ENCODE measurements around the gene LARGE1. TPM values are rescaled to one million over a fixed set of nuclear protein-coding genes. Genes with fewer than 3 reads are reported as not detected.
A peak's percentile ranks its signal among the peaks of the same experiment; 100 is the strongest.
"Not testable (repeated sequence)": the region's sequence is repeated elsewhere in the genome, so short reads cannot be mapped to it uniquely, and the experiment has no call there.

Gene LARGE1
- total and polyA plus RNA-seq, 3 experiments from 2014 or later, result 0.07 to 0.27 (median 0.18) TPM

DNA sequence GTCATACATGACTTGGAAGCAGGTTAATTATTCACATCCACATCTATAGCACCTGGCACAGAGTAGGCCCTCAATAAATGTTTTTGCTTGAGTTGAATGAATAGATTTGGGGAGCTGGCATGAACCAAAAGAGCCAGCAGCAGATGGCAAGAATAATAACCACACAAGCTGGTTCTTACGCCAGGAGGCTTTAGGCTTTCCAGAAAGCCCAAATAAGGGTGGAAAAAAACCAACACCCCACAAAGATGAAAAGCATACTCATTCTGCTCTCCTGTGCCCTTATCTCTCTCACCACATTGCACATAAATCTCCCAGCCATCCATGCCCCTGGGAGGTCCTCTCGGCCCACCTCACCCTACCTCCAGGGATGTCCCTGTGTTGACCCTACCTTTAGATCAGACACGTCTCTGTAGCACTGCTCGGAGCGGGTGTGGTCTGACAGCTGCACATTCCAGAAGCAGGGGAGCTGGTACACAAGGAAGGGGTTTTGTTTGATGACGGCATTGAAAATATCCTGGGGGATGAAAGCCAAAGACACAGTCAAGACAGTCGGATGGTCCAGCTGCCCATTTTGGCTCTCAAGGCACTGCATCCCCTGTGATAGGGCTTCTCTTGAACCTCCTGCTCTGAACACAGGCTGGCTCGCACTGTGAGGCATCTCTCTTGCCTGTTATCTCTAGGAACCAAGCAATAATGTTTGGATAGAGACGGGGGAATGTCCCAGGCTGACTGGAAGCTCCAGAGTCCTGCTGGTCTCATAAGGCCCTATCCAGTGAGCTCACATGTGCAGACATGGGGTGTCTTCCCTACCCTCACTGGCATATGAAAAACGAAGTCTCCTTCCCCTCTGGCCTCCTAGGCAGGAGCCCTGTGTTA is 538.5 kb downstream of the LARGE1 start:
- Histone ChIP-seq H3K27me3 (ENCODE audit: insufficient read depth, low read length, poor library complexity, severe bottlenecking) (no peaks in the 10 kb centered on the region), H3K4me3 (ENCODE audit: low read length) (no peak overlapping the region), H3K36me3 (ENCODE audit: insufficient read depth, low read length) (no peaks in the 10 kb centered on the region), H3K27ac (ENCODE audit: low read depth, low read length) (no peak overlapping the region), H3K9me3 (ENCODE audit: low read length) (no peaks in the 10 kb centered on the region), H3K4me1 (ENCODE audit: insufficient read depth, low read length) (no peaks in the 10 kb centered on the region)
- CTCF ChIA-PET, result no interaction called here
- Mint-ChIP-seq H3K4me1 (no peaks in the 10 kb centered on the region), H3K27ac (peak overlapping the region in 1 of 8 donors; percentile 84), H3K27me3 (no peaks in the 10 kb centered on the region), H3K4me3 (no peak overlapping the region), H3K36me3 (no peaks in the 10 kb centered on the region), H3K9me3 (peaks cover 5 to 19% (median 11%) of the 10 kb centered on the region in 5 donors)
- DNase-seq, result no peak
- POLR2A ChIA-PET, result no interaction called here

DNA sequence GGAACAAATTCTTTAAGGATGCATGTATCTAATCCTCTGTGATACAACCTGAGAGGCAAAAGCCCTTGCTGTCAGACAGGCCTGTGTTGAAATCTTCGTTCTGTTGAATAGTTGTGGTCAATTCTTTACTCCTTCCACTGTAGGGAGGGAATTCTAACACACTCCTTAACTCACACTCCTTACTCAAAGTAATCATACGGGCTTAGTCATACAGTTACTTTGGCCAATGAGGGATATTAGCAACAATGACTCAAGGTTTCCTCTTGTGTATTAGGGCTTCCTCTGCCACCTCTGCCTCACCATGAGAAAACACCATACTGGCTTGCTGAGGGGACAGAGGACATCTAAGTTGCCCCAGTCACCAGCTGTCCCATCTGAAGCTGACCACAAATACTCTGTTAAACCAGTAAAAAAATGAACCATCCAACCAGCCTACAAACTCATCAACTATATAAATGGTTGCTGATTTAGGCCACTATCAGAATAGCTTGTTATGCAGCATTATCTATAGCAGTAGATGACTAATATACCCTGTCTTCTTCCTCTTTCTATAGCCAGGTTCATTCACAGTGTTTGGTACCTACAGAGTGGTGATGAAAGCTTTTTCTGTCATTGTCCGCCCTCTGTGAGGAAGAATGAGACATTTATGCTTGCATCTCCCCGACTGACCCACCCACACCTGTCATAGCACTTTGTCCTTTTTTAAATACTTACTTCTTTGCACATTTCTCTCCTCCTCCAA is 539.3 kb downstream of the LARGE1 start:
- ChIA-PET CTCF (no interaction called here), POLR2A (no interaction called here)
- H3K4me1 ChIP-seq (ENCODE audit: insufficient read depth, low read length), result no peaks in the 10 kb centered on the region
- no peaks in the 10 kb centered on the region for H3K4me1 Mint-ChIP-seq
- DNase-seq, result no peak
- no peak overlapping the region for H3K27ac Mint-ChIP-seq
- peaks cover 5 to 19% (median 11%) of the 10 kb centered on the region in 5 donors for H3K9me3 Mint-ChIP-seq
- no peak overlapping the region for H3K4me3 Mint-ChIP-seq
- no peaks in the 10 kb centered on the region for H3K36me3 ChIP-seq (ENCODE audit: insufficient read depth, low read length)
- no peak overlapping the region for H3K27ac ChIP-seq (ENCODE audit: low read depth, low read length)
- no peak overlapping the region for H3K4me3 ChIP-seq (ENCODE audit: low read length)
- H3K36me3 Mint-ChIP-seq, result no peaks in the 10 kb centered on the region
- H3K27me3 ChIP-seq (ENCODE audit: insufficient read depth, low read length, poor library complexity, severe bottlenecking), result no peaks in the 10 kb centered on the region
- no peaks in the 10 kb centered on the region for H3K27me3 Mint-ChIP-seq
- no peaks in the 10 kb centered on the region for H3K9me3 ChIP-seq (ENCODE audit: low read length)

DNA sequence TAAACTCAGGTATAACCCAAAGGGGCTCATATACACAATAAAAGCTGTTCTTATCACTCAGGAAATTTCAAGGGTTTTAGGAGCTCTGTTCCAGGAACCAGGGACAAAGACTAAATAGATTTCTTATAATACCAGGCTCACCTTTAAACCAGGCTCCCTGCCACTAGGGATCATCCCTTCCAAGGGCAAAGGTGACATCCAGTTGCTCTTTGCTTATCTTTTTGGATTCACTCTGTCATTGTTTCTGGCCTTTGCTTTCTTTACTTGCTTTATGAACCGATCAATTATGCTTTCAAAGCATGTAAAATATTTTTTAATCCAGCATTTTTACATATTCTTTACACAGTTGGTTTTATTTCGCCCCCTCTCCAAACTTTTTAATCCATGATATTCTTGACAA is 540.4 kb downstream of the LARGE1 start:
- Mint-ChIP-seq H3K9me3 (peaks cover 5 to 21% (median 11%) of the 10 kb centered on the region in 5 donors), H3K4me3 (no peak overlapping the region), H3K27ac (no peak overlapping the region), H3K36me3 (no peaks in the 10 kb centered on the region), H3K4me1 (no peaks in the 10 kb centered on the region), H3K27me3 (no peaks in the 10 kb centered on the region)
- H3K4me3 ChIP-seq (ENCODE audit: low read length), result no peak overlapping the region
- H3K27ac ChIP-seq (ENCODE audit: low read depth, low read length), result no peak overlapping the region
- DNase-seq, result no peak
- ChIA-PET CTCF (no interaction called here), POLR2A (no interaction called here)
- H3K36me3 ChIP-seq (ENCODE audit: insufficient read depth, low read length), result no peaks in the 10 kb centered on the region
- no peaks in the 10 kb centered on the region for H3K27me3 ChIP-seq (ENCODE audit: insufficient read depth, low read length, poor library complexity, severe bottlenecking)
- no peaks in the 10 kb centered on the region for H3K4me1 ChIP-seq (ENCODE audit: insufficient read depth, low read length)
- H3K9me3 ChIP-seq (ENCODE audit: low read length), result no peaks in the 10 kb centered on the region

DNA sequence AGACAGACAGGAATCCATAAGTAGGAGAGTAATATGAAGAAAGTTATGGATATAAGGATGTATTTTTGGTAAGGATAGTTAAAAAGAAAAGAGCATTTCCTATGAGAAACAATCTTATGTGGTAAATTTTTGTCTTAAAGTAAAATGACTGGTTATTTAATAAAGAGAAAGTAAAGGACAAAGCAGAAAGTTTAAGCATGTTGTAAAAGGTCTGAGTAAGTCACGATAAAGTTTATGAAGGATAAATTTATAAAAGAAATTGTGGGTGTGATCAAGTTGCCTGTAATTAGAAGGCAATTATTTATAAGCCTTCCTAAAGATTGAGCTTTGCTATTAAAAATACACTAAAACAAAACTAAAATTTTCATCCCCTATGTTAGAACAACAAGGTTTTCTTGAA is 547.4 kb downstream of the LARGE1 start:
- Mint-ChIP-seq H3K36me3 (no peaks in the 10 kb centered on the region), H3K27me3 (no peaks in the 10 kb centered on the region), H3K4me1 (no peaks in the 10 kb centered on the region), H3K4me3 (no peak overlapping the region), H3K9me3 (peaks cover 0 to 9% (median 5%) of the 10 kb centered on the region in 5 donors), H3K27ac (no peak overlapping the region)
- no peaks in the 10 kb centered on the region for H3K9me3 ChIP-seq (ENCODE audit: low read length)
- H3K27ac ChIP-seq (ENCODE audit: low read depth, low read length), result no peak overlapping the region
- no peaks in the 10 kb centered on the region for H3K36me3 ChIP-seq (ENCODE audit: insufficient read depth, low read length)
- no peak for DNase-seq
- no peak overlapping the region for H3K4me3 ChIP-seq (ENCODE audit: low read length)
- no peaks in the 10 kb centered on the region for H3K27me3 ChIP-seq (ENCODE audit: insufficient read depth, low read length, poor library complexity, severe bottlenecking)
- POLR2A ChIA-PET, result no interaction called here
- CTCF ChIA-PET, result no interaction called here
- H3K4me1 ChIP-seq (ENCODE audit: insufficient read depth, low read length), result no peaks in the 10 kb centered on the region

DNA sequence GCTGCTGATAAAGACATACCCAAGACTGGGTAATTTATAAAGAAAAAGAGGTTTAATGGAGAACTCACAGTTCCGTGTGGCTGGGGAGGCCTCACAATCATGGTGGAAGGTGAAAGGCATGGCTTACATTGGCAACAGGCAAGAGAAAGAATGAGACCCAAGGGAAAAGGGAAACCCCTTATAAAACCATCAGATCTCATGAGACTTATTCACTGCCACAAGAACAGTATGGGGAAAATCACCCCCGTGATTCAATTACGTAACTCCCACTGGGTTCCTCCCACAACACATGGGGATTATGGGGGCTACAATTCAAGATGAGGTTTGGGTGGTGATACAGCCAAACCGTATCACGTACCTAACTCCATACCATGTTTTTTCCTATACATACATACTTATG is 557.0 kb downstream of the LARGE1 start:
- POLR2A ChIA-PET, result not testable (repeated sequence)

DNA sequence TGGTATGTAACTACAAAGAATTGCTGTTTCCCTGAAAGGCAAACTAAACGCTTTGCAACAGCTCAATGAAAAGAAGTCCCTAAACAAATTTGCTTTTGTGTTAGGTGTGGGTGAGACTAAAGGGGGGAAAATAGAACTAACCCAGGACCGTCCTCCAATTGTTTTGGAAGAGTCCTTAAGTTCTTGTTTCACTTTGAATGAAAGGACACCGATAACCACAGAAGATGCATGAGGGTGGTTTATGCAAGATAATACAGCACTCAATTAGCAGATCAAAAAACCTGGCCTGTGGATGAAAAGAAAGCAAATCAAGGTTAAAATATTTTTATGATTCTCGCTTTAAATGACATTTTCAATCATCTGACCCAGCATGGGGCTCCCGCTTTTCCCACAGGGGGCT is 557.6 kb downstream of the LARGE1 start:
- POLR2A ChIA-PET, result no interaction called here

More for the DNA sequence above, 557.0 kb downstream of the LARGE1 start:
- H3K36me3 ChIP-seq (ENCODE audit: insufficient read depth, low read length); H3K4me3 Mint-ChIP-seq; H3K4me1 ChIP-seq (ENCODE audit: insufficient read depth, low read length); H3K36me3 Mint-ChIP-seq; H3K27ac ChIP-seq (ENCODE audit: low read depth, low read length); H3K27ac Mint-ChIP-seq; H3K9me3 Mint-ChIP-seq; CTCF ChIA-PET; H3K9me3 ChIP-seq (ENCODE audit: low read length); H3K27me3 Mint-ChIP-seq; H3K4me3 ChIP-seq (ENCODE audit: low read length); H3K27me3 ChIP-seq (ENCODE audit: insufficient read depth, low read length, poor library complexity, severe bottlenecking); DNase-seq; H3K4me1 Mint-ChIP-seq: not testable (repeated sequence)

DNA sequence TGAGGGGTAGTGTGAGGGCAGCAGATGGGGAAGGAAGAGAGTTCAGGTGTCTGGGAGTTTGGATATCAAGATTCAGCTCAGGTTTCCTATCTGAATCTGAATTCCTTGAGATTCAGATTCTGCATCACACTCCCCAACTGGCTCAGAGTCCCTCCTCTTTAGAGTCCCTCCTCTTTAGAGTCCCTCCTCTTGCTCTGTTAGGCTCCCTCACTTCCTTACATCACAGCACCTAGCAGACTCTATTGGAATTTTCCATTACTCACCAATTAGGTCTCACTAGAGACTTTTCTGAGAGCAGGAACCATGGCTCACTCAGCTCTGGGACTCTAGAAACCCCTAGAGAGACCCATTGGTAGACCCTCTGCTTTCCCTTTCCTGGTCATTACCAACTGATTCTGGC is 558.7 kb downstream of the LARGE1 start:
- no peaks in the 10 kb centered on the region for H3K27me3 Mint-ChIP-seq
- no peaks in the 10 kb centered on the region for H3K4me1 ChIP-seq (ENCODE audit: insufficient read depth, low read length)
- H3K4me1 Mint-ChIP-seq, result no peaks in the 10 kb centered on the region

More for the DNA sequence above, 557.6 kb downstream of the LARGE1 start:
- H3K4me1 Mint-ChIP-seq, result no peaks in the 10 kb centered on the region
- H3K4me3 ChIP-seq (ENCODE audit: low read length), result no peak overlapping the region
- no peaks in the 10 kb centered on the region for H3K36me3 ChIP-seq (ENCODE audit: insufficient read depth, low read length)
- H3K9me3 ChIP-seq (ENCODE audit: low read length), result no peaks in the 10 kb centered on the region
- no peaks in the 10 kb centered on the region for H3K36me3 Mint-ChIP-seq
- H3K4me1 ChIP-seq (ENCODE audit: insufficient read depth, low read length), result no peaks in the 10 kb centered on the region
- H3K9me3 Mint-ChIP-seq, result peaks cover 0 to 3% (median 2%) of the 10 kb centered on the region in 5 donors
- CTCF ChIA-PET, result no interaction called here
- no peaks in the 10 kb centered on the region for H3K27me3 ChIP-seq (ENCODE audit: insufficient read depth, low read length, poor library complexity, severe bottlenecking)
- H3K27ac ChIP-seq (ENCODE audit: low read depth, low read length), result no peak overlapping the region
- peaks cover 0 to 3% of the 10 kb centered on the region in 2 donors for H3K27me3 Mint-ChIP-seq
- no peak overlapping the region for H3K27ac Mint-ChIP-seq
- DNase-seq, result no peak
- no peak overlapping the region for H3K4me3 Mint-ChIP-seq

DNA sequence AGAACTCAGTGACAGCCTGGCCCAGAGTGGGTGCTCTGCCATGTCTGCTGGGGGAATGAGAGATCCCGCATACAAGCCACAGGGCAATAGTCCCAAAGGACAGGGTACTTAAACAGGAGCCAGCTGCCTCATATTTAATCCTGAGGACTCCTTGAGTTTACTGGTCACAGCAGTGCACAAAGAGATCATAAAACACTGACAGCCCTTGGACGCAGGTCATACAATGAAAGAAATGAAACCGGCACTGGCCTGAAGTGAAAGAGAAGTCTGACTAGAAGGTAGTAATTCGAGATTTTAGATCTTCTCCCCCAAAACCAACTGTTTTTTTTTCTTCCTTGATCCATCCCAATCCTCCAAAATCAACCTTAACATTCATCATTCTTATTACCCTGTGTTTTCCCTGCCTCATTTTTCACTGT is 562.3 kb downstream of the LARGE1 start:
- DNase-seq, result no peak
- Histone ChIP-seq H3K27me3 (ENCODE audit: insufficient read depth, low read length, poor library complexity, severe bottlenecking) (no peaks in the 10 kb centered on the region), H3K4me1 (ENCODE audit: insufficient read depth, low read length) (no peaks in the 10 kb centered on the region), H3K27ac (ENCODE audit: low read depth, low read length) (no peak overlapping the region), H3K36me3 (ENCODE audit: insufficient read depth, low read length) (no peaks in the 10 kb centered on the region), H3K4me3 (ENCODE audit: low read length) (no peak overlapping the region), H3K9me3 (ENCODE audit: low read length) (no peaks in the 10 kb centered on the region)
- Mint-ChIP-seq H3K27me3 (no peaks in the 10 kb centered on the region), H3K4me1 (no peaks in the 10 kb centered on the region), H3K9me3 (peaks cover 0 to 10% (median 0%) of the 10 kb centered on the region in 5 donors), H3K4me3 (no peak overlapping the region), H3K27ac (no peak overlapping the region), H3K36me3 (peaks cover 0 to 5% (median 0%) of the 10 kb centered on the region in 3 donors)
- CTCF ChIA-PET, result no interaction called here
- POLR2A ChIA-PET, result no interaction called here

More for the DNA sequence above, 558.7 kb downstream of the LARGE1 start:
- H3K9me3 Mint-ChIP-seq, result peaks cover 0 to 3% (median 2%) of the 10 kb centered on the region in 5 donors
- no peak for DNase-seq
- H3K4me3 Mint-ChIP-seq, result no peak overlapping the region
- POLR2A ChIA-PET, result no interaction called here
- peak overlapping the region in 1 of 8 donors; percentile 14 for H3K27ac Mint-ChIP-seq
- Histone ChIP-seq H3K27me3 (ENCODE audit: insufficient read depth, low read length, poor library complexity, severe bottlenecking) (no peaks in the 10 kb centered on the region), H3K27ac (ENCODE audit: low read depth, low read length) (no peak overlapping the region), H3K9me3 (ENCODE audit: low read length) (no peaks in the 10 kb centered on the region), H3K4me3 (ENCODE audit: low read length) (no peak overlapping the region), H3K36me3 (ENCODE audit: insufficient read depth, low read length) (no peaks in the 10 kb centered on the region)
- CTCF ChIA-PET, result no interaction called here
- H3K36me3 Mint-ChIP-seq, result peaks cover 0 to 5% (median 0%) of the 10 kb centered on the region in 3 donors

Measured in CD8-positive, alpha-beta memory T cell (primary cell).